GM21619 (cell line): ENCODE measurements around the gene DGKG.
A peak's percentile ranks its signal among the peaks of the same experiment; 100 is the strongest.

Source experiments
- ATAC-seq: cut with Tn5 transposase; IDR thresholded peaks from one replicate; pipeline ENCODE4 v1.9.1; 2021; ENCODE audit not compliant: unreplicated experiment

Gene DGKG

DNA sequence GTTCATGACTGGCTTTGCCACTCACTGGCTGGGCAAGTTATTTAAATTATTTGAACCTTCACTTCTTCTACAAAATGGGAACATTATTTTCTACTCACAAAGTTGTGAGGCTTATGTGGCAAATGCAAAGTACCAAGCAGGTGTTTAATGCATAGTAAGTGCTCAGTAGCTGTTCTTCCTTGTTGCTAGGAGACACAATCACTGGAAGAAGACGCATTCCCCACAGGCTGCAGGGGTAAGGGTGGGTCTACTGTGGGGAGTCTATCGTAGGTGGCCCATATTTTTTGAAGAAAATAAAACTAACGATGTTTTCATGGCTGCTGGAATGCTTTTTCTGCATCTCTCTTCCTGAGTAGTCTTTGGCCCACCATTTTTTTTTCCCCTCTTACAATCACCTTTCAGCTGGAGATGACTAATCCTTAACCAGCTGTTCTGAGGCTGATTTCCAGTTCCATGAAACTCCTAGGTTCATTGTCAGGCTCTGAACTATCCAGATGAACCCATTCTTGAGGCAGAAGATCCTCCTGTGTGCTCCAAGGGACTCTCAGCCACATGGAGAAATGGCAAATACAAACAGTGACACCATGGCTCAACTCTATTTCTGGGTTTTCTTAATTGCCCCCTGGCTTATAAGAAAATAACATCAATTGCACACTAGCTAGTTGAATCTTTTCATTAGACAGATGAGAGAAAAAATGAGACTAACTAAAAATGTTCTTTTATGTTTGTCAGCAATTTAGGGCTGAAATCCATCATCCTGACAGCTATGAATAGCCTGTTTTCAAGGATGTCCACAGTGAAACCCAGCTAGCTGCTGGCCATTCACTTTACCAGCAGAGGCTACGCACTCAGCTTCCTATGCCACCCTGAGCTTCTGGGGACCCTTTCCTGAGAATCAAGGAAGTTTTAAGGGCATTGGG is 144.9 kb downstream of the DGKG start:
- ATAC-seq = no peak

- no peak for ATAC-seq
Measured at GRCh38 chr3:186214670-186215069, 147.4 kb downstream of the DGKG start.

DNA sequence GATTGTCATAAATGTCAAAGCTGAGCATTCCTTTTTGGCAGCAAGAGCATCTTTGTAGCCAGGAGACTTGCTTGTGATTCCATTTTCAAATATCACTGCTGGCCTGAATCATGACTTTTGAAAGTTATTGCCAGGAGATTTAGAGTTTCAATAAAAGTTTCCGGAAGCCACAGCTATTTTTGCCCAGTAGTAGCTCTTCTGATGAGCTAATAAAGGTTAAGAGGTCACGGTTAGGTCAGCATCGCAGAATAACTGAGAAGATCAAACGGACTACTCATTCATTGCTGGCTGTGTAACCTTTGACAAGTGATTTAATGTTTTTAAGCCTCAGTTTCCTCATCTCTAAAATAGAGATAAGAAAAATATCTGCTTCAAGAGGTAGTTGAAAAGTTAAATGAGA is 148.1 kb downstream of the DGKG start:
- ATAC-seq = no peak

- ATAC-seq = no peak
Measured at GRCh38 chr3:186212611-186213010, 149.4 kb downstream of the DGKG start.

GRCh38 chr3:186210852-186211500 is 151.1 kb downstream of the DGKG start:
- no peak for ATAC-seq

DNA sequence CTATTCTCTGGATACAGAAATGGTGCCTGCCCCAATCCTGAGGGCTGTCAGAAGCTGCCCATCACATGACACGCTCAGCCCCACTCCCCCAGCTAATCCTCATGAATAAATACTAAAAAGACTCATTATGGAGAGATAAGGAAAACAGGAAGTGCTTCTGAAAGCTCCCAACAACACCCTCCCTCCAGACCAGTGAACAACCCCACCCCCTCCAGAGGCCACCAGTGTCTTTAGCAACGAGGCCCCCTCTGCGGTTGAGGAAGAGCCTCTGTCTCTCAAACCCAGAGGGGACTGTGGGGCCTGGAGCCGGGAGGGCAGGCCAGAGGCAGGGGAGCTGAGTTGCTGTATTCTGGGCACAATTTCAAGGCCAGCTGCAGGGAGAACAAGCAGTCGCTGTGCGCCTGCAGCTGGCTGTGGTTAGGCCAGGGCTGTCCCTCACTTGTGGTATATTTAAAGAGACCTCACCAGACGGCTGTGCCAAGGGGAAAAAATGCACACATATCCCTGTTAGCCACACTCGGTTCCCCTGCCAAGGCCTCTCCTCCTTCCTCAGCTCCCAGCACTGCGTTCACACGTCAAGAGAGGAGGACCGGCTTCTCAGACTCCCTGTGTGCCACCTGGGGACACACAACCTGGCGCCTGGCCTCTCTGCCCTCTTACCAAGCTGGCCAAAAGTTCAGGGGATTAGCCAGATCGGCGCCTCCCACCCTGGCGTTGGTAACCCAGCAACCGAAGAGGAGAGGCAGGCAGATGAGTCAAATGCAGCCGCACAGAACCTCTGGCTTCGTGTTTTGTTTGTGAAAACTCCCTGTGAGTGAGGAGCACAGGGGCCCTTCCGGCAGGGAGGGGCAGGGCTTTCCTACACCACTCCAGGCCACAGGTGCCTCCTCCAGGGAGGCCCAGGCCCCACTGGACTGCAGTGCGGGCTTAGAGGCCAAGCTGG is 152.0 kb downstream of the DGKG start:
- no peak for ATAC-seq

DNA sequence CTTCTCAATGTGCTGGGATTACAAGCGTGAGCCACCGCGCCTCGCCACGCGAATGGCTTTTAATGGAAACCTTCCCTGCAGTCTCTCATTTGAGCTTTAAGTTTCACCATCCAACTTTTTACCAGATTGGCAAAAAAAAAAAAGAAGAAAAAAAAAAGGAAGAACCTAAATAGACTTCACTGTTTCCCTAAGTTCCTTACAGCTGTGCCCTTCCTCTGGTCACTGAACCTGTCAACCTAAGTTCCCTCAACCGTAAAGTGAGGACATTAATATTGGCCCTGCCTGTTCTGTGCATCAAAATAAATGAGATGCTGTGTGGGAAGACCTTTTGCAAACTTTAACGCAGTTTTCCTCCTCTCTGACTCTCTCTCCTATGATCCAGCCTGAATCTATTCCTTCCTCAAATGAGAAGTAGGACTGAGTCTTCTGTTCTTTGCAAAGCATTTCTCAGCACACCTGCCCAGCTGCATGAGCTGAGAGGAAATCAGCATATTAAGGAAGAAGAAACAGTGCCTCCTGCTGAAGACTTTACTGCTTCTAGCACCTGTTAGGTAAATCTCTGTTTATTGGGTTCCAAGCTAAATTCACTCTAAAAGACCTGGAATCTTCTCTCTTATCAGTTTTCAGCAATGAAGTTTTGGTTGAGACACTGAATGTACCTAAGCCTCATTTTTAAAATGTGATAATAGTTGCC is 153.6 kb downstream of the DGKG start:
- no peak for ATAC-seq

GRCh38 chr3:186207515-186207914 is 154.5 kb downstream of the DGKG start:
- no peak for ATAC-seq

GRCh38 chr3:186200726-186201125 is 161.3 kb downstream of the DGKG start:
- no peak for ATAC-seq

- ATAC-seq = no peak
Measured at GRCh38 chr3:186198442-186198841, 163.6 kb downstream of the DGKG start.

DNA sequence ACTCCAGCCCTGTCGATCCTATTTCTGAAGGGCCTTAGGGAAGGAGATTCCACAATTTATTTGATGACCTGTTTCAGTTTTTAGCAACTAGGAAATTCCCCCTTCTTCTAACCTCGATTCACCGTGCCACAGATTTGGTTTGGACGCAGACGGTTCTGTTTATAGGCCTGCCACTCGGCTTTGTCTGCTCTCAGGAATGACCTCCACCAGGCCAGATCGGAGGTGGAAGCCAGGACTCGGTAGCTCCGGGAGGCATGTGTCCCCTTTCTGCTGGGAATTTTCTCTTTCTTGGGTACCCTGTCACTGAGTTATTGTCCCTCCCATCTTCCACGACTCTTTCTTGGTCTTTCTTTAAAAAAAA is 167.6 kb downstream of the DGKG start:
- no peak for ATAC-seq

DNA sequence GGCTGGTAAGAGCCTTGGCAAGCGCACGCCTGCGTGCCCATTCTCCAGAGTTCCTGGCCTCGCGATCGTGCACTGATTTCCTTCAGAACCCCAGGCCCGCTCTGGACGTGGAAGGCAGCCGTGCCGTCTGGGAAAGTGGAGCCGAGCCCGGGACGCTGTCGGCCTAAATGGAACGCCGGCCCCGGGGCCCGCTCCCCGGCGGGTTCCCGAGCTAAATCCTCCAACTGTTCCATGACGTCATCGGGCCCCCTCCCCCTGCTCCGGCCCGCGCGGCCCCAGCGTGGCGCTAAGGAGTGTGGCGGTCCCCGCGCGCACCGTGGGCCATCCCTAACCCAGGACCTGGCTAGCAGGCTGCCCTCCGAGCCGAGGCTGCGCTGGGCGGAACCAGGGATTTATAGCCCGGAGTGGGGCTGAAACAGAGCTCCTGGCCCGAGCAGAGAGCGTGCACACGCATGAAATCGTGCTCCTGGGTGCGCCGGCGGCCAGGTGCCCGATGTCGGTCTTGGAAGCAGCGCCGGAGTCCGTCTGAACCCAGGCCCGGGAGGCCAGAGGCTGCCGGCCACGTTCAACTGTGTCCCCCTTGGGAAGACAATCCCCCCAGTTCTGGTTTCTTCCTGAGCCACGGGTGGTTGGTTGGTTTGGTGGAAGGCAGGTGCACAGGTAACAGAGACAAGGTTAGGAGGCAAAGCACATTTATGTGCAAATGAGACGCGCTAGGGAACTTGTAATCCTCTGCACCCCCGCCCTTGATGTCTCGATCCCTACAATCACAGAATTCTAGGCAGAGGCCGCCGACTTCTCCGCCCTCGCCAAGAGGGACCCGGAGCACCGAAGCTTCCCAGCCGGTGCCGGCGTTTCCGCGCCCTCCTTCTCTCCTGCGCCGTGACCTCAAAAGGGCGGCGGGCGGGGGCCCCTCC is 168.2 kb downstream of the DGKG start:
- ATAC-seq = no peak

DNA sequence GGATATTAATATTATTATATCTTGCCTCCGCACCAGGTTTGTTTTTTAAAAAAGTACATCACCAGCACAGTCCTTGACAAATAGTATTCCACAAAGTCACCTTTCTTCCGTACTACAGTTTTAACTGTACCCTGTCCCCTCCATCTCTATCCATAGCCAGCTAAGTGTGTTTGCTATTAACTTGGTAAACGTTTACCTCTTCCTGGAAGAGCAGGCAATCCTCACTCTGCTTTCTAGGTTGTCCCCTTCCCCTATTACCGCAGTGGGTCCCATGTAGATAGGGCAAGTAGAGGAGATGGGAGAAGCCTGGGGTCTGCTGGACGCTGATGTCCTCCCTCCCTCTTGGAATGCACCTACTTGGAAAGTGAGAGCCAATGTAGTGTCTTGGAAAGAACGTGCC is 169.2 kb downstream of the DGKG start:
- ATAC-seq = no peak

- no peak for ATAC-seq
Measured at GRCh38 chr3:186189492-186189891, 172.5 kb downstream of the DGKG start.

- ATAC-seq = no peak
Measured at GRCh38 chr3:186187401-186188275, 174.4 kb downstream of the DGKG start.

GRCh38 chr3:186185194-186185787 is 176.7 kb downstream of the DGKG start:
- peak; percentile 65 for ATAC-seq

DNA sequence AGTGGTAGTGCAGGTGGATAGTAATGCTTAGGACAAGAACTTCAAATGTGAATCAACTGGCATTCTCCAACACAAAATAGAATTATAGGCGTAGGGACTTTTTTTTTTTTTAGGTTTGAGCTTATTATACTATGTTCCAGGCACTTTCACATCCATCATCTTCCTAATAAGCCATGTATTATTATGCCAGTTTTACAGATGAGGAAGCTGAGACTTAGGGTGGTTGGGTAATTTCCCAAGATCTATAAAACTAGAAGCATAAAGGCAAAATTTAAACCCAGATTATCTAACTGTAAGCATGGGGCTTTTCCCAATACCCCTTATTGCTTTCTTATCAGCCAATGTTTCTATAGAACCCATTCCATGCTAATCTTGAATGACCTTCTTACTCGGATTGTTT is 178.0 kb downstream of the DGKG start:
- ATAC-seq = no peak

DNA sequence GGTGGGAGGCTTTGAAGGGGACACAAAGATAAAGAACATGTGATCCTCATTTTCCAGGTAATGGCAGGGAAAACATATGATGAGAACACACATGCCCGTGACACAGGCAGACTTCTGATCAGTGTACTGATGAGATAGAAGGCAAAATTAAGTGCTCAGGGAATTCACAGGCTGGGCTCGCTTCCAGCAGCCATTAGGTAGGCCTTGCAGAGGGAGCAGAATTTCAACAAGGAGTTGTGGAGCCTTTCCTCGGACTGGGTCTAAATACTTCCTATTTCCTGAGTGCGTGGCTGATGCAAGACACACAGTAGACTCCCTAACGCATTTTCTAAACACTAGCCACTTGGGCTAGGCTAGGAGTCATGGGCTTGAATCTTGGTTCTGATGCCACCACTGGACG is 179.2 kb downstream of the DGKG start:
- ATAC-seq = no peak
